ENCODE data around the gene SRA1.
"Not testable (repeated sequence)": the region's sequence is repeated elsewhere in the genome, so short reads cannot be mapped to it uniquely, and the experiment has no call there.

SRA1 gene

DNA sequence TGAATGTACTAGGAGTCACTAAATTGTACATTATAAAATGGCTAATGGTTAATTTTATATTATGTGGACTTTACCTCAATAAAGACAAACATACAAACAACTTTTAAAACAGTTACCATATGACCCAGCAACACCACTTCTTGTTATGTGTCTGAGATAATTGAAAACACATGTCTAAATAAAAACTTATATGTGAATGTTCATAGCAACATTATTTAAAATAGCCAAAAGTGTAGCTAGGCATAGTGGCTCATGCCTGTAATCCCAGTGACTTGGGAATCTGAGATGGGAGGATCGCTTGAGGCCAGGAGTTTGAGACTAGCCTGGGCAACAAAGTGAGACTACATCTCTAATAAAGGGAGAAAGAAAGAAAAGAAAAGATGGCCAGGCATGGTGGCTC, 30.2 kb upstream of the SRA1 start:
- TF ChIP-seq CTCF (IDR thresholded peaks at IDR 0.05; ENCODE audit: extremely low read depth, missing control alignments): no peak
- no peak for DNase-seq (ENCODE audit: low spot score)

DNA sequence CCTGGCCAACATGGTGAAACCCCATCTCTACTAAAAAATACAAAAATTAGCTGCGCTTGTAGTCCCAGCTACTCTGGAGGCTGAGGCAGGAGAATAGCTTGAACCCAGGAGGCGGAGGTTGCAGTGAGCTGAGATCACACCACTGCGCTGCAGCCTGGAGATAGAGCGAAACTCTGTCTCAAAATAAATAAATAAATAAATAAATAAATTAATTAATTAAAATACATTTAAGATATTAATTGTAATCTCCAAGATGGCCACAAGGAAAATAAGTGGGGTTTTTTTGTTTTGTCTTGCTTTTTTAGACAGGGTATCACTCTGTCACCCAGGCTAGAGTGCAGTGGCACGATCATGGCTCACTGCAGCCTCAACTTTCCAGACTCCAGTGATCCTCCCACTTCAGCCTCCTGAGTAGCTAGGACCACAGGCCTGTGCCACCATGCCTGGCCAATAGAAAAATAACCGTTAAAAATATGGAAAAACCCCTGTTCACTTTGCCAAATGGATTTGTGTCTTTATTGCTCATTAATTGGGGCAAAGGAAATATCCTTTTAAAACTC, 22.0 kb upstream of the SRA1 start:
- not testable (repeated sequence) for DNase-seq (ENCODE audit: low spot score)

DNA sequence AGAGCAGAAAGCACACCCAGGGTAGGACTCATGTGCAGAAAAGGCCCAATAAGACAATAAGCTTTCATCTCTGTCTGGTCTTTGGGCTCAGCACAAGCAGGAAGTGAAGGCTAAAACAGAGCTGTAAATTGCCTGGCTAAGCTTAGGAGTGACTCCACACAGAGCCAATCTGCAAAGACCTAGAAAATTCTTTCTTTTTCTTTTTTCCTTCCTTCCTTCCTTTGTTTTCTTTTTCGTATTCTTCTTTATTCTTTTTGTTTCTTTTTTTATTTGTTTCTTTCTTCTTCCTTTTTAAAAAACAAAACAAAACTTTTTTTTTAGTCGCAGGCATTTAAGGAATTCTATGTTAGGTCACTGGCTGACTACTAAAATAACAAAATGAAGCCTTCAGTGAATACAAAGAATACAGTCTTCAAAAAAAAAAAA, 19.5 kb upstream of the SRA1 start:
- no peak for TF ChIP-seq CTCF (IDR thresholded peaks at IDR 0.05; ENCODE audit: extremely low read depth, missing control alignments)
- no peak for DNase-seq (ENCODE audit: low spot score)

- no peak for TF ChIP-seq CTCF (IDR thresholded peaks at IDR 0.05; ENCODE audit: extremely low read depth, missing control alignments)
- DNase-seq (ENCODE audit: low spot score): no peak
These were observed 18.0 kb upstream of the SRA1 start for GRCh38 chr5:140575309-140575708.

DNA sequence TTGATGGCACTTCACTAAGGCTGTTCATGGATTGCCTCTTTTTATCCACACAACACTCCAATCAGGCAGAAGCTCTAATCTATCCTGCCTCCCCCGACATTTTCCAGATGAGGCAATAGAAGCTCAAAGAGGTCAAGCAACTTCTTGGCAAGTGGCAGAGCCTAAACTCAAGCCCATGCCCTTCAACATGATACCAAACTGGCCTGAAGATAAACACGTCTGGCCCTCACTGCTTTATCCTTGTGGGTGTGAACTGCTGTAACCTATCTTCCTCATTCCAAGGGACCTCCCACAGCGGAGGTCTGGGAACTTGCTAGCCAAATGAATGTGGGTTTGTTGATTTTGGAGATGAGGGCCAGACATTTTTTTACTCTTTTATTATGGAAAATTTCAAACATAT, 16.9 kb upstream of the SRA1 start:
- no peak for TF ChIP-seq CTCF (IDR thresholded peaks at IDR 0.05; ENCODE audit: extremely low read depth, missing control alignments)
- no peak for DNase-seq (ENCODE audit: low spot score)

DNA sequence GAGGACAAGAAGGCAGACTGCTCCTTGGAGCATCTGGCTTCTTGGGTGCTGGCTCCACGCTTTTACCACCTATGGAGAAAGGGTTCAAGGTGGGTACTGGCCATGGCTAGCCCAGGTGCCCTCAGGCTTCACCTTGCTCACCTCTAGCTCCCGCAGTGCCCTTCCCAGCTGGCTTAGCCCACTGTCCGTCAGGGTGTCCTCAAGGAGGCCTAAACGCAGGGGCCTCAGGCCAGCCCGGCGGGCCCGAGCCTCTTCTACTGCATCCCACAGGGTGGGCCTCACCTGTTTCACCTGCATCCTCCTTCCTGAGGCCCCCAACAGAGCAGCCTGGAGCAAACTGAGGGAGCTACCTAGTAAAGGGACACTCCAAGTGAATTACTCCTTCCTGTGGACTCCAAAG, 16.4 kb upstream of the SRA1 start:
- no peak for TF ChIP-seq CTCF (IDR thresholded peaks at IDR 0.05; ENCODE audit: extremely low read depth, missing control alignments)
- no peak for DNase-seq (ENCODE audit: low spot score)

DNA sequence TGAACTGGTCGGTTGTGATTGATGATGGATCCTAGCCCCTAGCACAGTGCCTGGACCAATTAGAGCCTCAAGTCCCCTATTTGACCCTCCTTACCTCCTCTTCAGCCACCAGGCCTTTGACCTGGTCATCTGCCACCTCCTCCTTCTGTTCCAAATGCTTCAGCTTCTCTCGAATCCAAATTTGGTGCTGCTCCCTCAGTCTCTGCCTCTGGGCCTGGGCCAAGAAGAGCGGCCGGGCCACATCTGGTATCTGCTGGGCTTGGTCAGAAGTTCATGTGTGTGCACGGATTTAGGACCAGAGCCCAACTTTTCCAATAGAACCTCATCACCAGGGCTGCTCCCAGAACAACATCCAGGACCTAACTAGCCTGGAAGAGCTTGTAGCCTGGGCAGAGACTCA, 13.8 kb upstream of the SRA1 start:
- DNase-seq (ENCODE audit: low spot score): no peak
- no peak for TF ChIP-seq CTCF (IDR thresholded peaks at IDR 0.05; ENCODE audit: extremely low read depth, missing control alignments)

GRCh38 chr5:140570488-140570887, 13.2 kb upstream of the SRA1 start:
- no peak for TF ChIP-seq CTCF (IDR thresholded peaks at IDR 0.05; ENCODE audit: extremely low read depth, missing control alignments)
- no peak for DNase-seq (ENCODE audit: low spot score)

Measured in GM20000 (cell line).